ENCODE results near the gene MOK.
A peak's percentile ranks its signal among the peaks of the same experiment; 100 is the strongest.

The MOK gene

GRCh38 chr14:102319351-102320032 is 14.5 kb upstream of the MOK start, which contains the start of gene ZNF839:
TSS of gene ZNF839 (plus strand) at chr14:102319746. CDS start at chr14:102319766, 20 bp downstream.
- peaks cover 8% of the 10 kb centered on the region for H3F3A ChIP-seq (ENCODE audit: insufficient read depth)
- no peaks in the 10 kb centered on the region for H3K9me3 ChIP-seq (ENCODE audit: insufficient read depth, low read length)
- H2AFZ ChIP-seq (ENCODE audit: low read depth, low read length, severe bottlenecking): peak within 1 kb of the TSS; percentile 92
- peak within 1 kb of the TSS; percentile 91 for H3K4me2 ChIP-seq (ENCODE audit: low read depth, low read length, poor library complexity, severe bottlenecking)
- H3K27ac ChIP-seq (ENCODE audit: low read depth, low read length): peak within 1 kb of the TSS; percentile 60
- H3K79me2 ChIP-seq (ENCODE audit: insufficient read depth, low read length): no peaks in the 10 kb centered on the region
- TF ChIP-seq EZH2phosphoT487 (conservative IDR thresholded peaks at IDR 0.05; ENCODE audit: low read length) (no peak), CTCF (IDR thresholded peaks at IDR 0.05; ENCODE audit: insufficient read depth, low read length, poor library complexity, severe bottlenecking) (no peak)
- peak within 1 kb of the TSS; percentile 67 for H3K4me3 ChIP-seq (ENCODE audit: insufficient read depth, low read length, poor library complexity, severe bottlenecking)
- H3K27me3 ChIP-seq (ENCODE audit: low read length): no peaks in the 10 kb centered on the region
- no peaks in the 10 kb centered on the region for H3K9me2 ChIP-seq (replicated peaks; ENCODE audit: insufficient read depth, low read length)
- peak within 1 kb of the TSS; percentile 67 for H3K9ac ChIP-seq (ENCODE audit: low read length)
- H4K20me1 ChIP-seq (ENCODE audit: low read depth, low read length): no peaks in the 10 kb centered on the region
- no peaks in the 10 kb centered on the region for H3K36me3 ChIP-seq (ENCODE audit: low read length)

GRCh38 chr14:102318781-102319276 is 13.9 kb upstream of the MOK start:
- TF ChIP-seq EZH2phosphoT487 (conservative IDR thresholded peaks at IDR 0.05; ENCODE audit: low read length) (no peak), CTCF (IDR thresholded peaks at IDR 0.05; ENCODE audit: insufficient read depth, low read length, poor library complexity, severe bottlenecking) (no peak)
- Histone ChIP-seq H3K27me3 (ENCODE audit: low read length) (no peaks in the 10 kb centered on the region), H3K4me2 (ENCODE audit: low read depth, low read length, poor library complexity, severe bottlenecking) (peak overlapping the region; percentile 91), H3F3A (ENCODE audit: insufficient read depth) (peaks cover 8% of the 10 kb centered on the region), H3K27ac (ENCODE audit: low read depth, low read length) (peak overlapping the region; percentile 60), H3K9ac (ENCODE audit: low read length) (peak overlapping the region; percentile 67), H2AFZ (ENCODE audit: low read depth, low read length, severe bottlenecking) (peak overlapping the region; percentile 92), H3K4me3 (ENCODE audit: insufficient read depth, low read length, poor library complexity, severe bottlenecking) (peak overlapping the region; percentile 67), H3K79me2 (ENCODE audit: insufficient read depth, low read length) (no peaks in the 10 kb centered on the region), H3K36me3 (ENCODE audit: low read length) (no peaks in the 10 kb centered on the region), H3K9me2 (replicated peaks; ENCODE audit: insufficient read depth, low read length) (no peaks in the 10 kb centered on the region), H4K20me1 (ENCODE audit: low read depth, low read length) (no peaks in the 10 kb centered on the region), H3K9me3 (ENCODE audit: insufficient read depth, low read length) (no peaks in the 10 kb centered on the region)

- Histone ChIP-seq H3F3A (ENCODE audit: insufficient read depth) (peaks cover 8% of the 10 kb centered on the region), H3K4me2 (ENCODE audit: low read depth, low read length, poor library complexity, severe bottlenecking) (peak overlapping the region; percentile 83), H3K79me2 (ENCODE audit: insufficient read depth, low read length) (no peaks in the 10 kb centered on the region), H3K36me3 (ENCODE audit: low read length) (no peaks in the 10 kb centered on the region), H3K27ac (ENCODE audit: low read depth, low read length) (peak overlapping the region; percentile 71), H3K4me3 (ENCODE audit: insufficient read depth, low read length, poor library complexity, severe bottlenecking) (peak overlapping the region; percentile 56), H3K9me2 (replicated peaks; ENCODE audit: insufficient read depth, low read length) (no peaks in the 10 kb centered on the region), H2AFZ (ENCODE audit: low read depth, low read length, severe bottlenecking) (peak overlapping the region; percentile 92), H3K9me3 (ENCODE audit: insufficient read depth, low read length) (no peaks in the 10 kb centered on the region), H4K20me1 (ENCODE audit: low read depth, low read length) (no peaks in the 10 kb centered on the region), H3K27me3 (ENCODE audit: low read length) (no peaks in the 10 kb centered on the region), H3K9ac (ENCODE audit: low read length) (peak overlapping the region; percentile 66)
- TF ChIP-seq CTCF (IDR thresholded peaks at IDR 0.05; ENCODE audit: insufficient read depth, low read length, poor library complexity, severe bottlenecking) (no peak), EZH2phosphoT487 (conservative IDR thresholded peaks at IDR 0.05; ENCODE audit: low read length) (no peak)
Measured at GRCh38 chr14:102317564-102318248, 12.7 kb upstream of the MOK start.

All from SU-DHL-6 (cell line).